Measurements from ENCODE around the gene RASL12.
"Not testable (repeated sequence)": the region's sequence is repeated elsewhere in the genome, so short reads cannot be mapped to it uniquely, and the experiment has no call there.

The RASL12 gene

DNA sequence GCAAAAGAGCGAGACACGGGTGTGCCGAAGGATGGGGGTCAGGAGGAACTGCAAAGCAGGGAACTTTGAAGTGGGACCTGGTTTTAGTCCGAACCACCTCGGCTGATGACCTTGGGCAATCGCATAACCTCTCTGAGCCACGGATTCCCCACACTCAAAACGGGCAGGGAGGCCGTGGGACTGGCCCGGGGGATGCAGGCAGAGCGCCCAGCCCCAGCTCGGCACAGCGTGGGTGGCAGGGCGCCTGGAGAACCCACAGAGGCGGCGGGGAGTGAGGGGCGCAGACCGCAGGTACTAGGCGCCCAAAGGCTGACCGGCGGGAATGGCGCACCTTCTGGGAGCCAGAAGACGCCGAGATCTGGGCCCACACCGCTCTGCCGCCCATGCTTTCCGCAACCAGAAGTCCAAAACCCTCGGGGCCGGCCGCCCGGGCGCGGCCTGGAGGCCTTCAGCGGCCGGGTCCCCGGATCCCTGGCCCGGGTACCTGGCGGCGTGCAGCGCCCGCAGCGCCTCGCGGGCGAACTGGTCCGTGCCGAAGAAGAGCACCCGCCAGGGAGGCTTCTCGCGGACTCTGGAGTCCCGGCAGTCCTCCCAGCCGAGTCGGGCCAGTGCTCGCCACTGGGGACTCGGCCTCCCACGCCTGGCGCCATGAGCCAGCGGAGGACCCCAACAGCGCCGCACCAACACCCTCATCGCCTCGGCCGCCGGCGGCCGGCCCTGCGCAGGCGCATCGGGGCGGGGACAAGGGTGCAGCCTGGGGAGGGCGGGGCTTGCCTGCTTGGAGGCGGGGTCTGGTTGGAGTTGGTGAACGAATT lies 38.7 kb downstream of the RASL12 start, which contains the start of gene MTFMT:
MTFMT (minus strand) TSS at position 719 of the 815 bp plus-strand sequence; CDS start at position 693, 26 bp downstream.
- ATAC-seq = peak; percentile 98
- DNase-seq = peak; percentile 99

DNA sequence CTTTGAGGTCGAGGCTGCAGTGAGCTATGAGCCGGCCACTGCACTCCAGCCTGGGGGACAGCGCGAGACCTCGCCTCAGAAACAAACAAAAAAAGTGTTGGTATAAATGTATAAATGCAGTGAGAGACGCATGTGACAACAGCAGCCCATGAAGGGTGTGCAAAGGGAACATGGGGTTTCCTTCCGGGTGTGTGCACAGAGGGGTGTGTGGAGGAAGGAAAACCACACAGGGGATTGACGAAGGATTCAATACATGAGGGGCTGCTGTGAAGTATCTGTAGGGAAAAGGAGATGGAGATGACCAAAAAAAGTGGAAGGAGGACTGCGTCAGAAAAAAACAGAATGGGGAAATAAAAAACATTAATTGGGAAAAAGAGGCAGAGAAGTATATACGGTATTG lies 39.5 kb downstream of the RASL12 start:
- ATAC-seq = no peak
- no peak for DNase-seq

DNA sequence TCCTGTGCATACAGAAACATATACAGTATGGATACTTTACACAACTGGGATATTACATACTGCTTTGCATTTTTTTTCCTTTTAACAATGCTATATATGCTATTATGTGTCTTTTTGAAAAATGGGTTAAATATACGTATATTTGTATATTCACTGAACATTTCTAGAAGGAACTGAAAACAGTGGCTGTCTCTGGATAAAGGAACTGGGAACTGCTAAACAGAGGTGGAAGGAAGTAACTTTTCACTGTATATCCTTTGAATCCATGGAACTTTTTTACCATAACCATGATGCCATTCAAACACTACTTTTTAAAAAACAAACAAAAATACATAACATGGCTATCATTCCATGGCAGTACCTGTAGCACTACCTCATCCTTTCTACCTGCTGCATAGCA lies 40.2 kb downstream of the RASL12 start:
- DNase-seq (no peak), ATAC-seq (no peak)

DNA sequence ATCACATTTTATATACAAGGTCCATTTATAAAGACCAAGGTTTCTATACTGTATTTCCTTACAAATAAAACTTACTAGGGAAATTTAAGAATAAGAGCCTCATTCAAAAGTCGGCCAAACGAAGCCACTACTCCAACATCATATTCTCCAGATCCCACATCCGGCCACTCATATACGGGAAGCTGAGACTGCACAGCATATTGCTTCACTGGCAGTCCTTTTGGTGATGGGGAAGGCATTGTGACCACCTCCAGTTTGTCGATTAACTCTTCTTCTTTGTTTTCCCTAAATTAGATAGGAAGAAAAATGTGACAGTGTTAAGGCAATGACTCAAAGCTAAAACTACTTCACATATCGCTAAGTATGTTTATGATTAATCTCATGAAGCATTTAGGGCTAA lies 41.0 kb downstream of the RASL12 start:
- ATAC-seq = no peak
- DNase-seq = no peak

DNA sequence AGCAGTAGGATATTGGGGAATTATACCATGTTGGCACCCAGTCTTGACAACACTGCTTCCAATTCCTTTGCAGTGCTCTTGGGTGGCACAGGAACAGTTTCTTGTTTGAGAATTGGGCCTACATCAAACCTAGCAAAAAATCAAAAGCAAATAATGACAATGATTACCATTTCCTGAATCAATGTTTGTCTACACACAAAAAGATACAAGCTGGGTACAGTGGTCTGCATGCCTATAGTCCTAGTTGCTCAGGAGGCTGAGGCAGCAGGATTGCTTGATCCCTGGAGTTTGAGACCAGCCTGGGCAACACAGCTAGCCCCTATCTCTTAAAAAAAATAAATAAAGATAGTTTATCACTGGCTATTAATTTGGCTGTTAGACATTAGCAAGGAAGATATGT lies 46.3 kb downstream of the RASL12 start:
- ATAC-seq (no peak), DNase-seq (no peak)

DNA sequence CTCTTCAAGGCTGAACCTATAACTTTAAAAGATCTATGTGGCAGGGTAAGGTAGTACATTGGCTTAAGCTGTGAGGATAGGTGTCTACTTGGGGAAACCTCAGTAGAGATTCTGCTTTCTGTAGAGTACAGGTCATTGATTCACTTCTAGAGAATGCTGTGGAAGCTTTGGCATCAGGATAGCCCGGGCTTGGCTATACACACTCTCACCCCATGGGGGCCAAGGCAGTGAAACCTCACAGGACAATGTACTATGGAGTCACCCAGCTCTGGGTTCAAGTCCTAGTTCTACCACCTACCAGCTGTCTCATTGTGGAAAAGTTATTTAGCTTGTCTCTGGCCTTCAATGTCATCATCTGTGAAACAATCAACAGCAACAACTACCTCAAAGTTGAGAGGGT lies 47.4 kb downstream of the RASL12 start:
- DNase-seq (no peak), ATAC-seq (peak; percentile 61)

DNA sequence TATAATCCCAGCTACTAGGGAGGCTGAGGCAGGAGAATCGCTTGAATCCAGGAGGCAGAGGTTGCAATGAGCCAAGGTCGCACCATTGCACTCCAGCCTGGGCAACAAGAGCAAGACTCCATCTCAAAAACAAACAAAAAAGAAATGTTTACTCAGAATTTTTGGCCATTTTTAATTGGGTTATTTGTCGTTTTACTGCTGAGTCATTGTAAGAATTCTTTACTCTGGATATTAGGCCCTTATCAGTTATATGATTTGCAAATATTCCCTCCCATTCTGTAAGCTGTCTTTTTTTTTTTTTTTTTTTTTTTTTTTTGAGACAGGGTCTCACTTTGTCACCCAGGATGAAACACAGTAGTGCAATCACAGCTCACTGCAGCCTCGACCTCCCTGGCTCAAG lies 56.6 kb downstream of the RASL12 start:
- ATAC-seq, DNase-seq: not testable (repeated sequence)

DNA sequence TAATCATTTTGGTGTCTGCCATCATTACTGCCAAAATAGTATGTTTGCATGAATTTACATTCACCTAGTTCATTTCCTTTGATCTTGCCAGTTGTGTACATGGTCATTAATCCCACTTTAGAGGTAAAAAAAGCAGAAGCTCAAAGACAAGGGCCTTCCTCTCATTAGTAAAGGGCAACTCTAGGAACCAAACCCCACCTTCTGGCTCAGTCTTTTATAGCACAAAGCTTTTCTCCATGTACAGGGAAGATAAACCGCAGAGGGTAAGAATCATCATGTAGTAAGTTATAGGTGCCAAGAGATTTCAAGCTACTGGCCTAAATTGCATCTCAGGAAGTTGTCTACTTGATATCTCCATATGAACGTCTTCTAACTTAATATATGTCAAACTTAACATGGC lies 58.8 kb downstream of the RASL12 start:
- DNase-seq (no peak), ATAC-seq (no peak)

DNA sequence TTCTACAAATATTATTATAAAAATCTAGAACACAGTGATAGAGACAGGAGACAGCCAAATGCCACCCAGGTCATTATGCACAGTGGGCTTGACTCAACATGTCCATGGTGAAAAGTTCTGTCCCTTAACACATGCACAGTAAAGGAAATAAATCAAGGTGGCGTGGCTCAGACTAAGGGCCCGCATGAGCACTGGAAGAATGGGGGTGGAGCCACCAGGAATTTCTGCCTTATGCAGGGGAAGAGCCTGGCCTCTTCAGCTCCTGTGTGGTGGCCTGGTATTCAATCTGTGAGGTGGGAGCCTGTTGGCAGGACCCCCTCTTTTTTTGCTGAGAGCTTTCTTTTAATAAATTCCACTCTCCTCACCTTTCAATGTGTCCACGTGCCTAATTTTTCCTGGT lies 60.9 kb downstream of the RASL12 start:
- DNase-seq (no peak), ATAC-seq (no peak)

DNA sequence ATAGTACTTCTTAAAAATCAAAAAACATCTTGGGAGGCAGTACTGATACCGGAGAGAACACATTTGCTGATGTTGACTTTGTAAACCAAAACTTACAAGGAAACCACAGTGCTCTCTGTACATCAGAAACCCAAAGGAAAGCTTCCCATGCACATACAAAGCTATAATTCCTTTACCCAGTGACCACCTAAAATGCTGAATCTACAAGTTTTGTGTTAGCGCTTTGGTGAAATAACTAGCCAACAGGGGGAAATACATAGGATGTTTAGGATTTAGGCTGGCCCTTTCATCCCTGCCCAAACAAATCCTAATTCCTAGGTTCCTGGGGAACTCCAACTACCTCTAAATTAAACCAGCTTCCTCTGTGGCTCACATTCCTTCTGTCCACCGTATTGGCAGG lies 62.8 kb downstream of the RASL12 start:
- no peak for ATAC-seq

More for the DNA sequence above, 62.8 kb downstream of the RASL12 start:
- DNase-seq = no peak

All from stimulated activated naive CD8-positive, alpha-beta T cell treated with anti-CD3 and anti-CD28 coated beads, Interleukin-15, Interleukin-2, amounts not matched to agents 100 U/mL and 50 U/mL, for 24 hours (primary cell).